SU-DHL-6 (cell line): ENCODE data around the gene PHKA1.

Experiments used
- H2AFZ ChIP-seq: fragments of 200-600 bp; sonication (generic); 2 replicates; pipeline ENCODE4 v1.6.1; 2014; ENCODE audit warnings: low read depth, mild to moderate bottlenecking, moderate library complexity, mixed read lengths, antibody characterized with exemption, low read length; ENCODE audit not compliant: severe bottlenecking
- H3F3A ChIP-seq: fragments of 200-600 bp; shearing (Covaris generic); 2 replicates; pipeline ENCODE4 v1.6.0; 2016; ENCODE audit warnings: antibody characterized with exemption, mild to moderate bottlenecking; ENCODE audit not compliant: insufficient read depth
- H3K27ac ChIP-seq: fragments of 200-600 bp; sonication (generic); 2 replicates; pipeline ENCODE4 v1.5.1; 2016; ENCODE audit warnings: low read depth, mild to moderate bottlenecking, low read length, moderate library complexity, mixed read lengths
- H3K27me3 ChIP-seq: fragments of 200-600 bp; sonication (generic), shearing (Covaris generic); 2 replicates; pipeline ENCODE4 v1.6.0; 2014; ENCODE audit warnings: mild to moderate bottlenecking, low read length
- H3K36me3 ChIP-seq: fragments of 200-600 bp; sonication (generic); 2 replicates; pipeline ENCODE4 v1.6.1; 2014; ENCODE audit warnings: mild to moderate bottlenecking, low read length, mixed read lengths
- H3K4me2 ChIP-seq: fragments of 300-600, 200-600 bp; shearing (Covaris generic), sonication (generic); 2 replicates; pipeline ENCODE4 v1.6.0; 2014; ENCODE audit warnings: low read length, low read depth, mild to moderate bottlenecking; ENCODE audit not compliant: poor library complexity, severe bottlenecking
- H3K4me3 ChIP-seq: fragments of 200-600 bp; sonication (generic); 2 replicates; pipeline ENCODE4 v1.5.1; 2014; ENCODE audit warnings: antibody characterized with exemption, low read length, mild to moderate bottlenecking, mixed read lengths; ENCODE audit not compliant: insufficient read depth, poor library complexity, severe bottlenecking
- H3K79me2 ChIP-seq: fragments of 200-600 bp; sonication (generic); 2 replicates; pipeline ENCODE4 v1.6.1; 2014; ENCODE audit warnings: mild to moderate bottlenecking, low read length, moderate library complexity; ENCODE audit not compliant: insufficient read depth
- H3K9ac ChIP-seq: fragments of 200-600 bp; sonication (generic); 2 replicates; pipeline ENCODE4 v1.7.0; 2014; ENCODE audit warnings: mild to moderate bottlenecking, low read length
- H3K9me2 ChIP-seq: fragments of 200-600 bp; sonication (generic); replicated peaks from 2 replicates; pipeline ENCODE4 v1.6.1; 2014; ENCODE audit warnings: low read length; ENCODE audit not compliant: insufficient read depth
- H3K9me3 ChIP-seq: fragments of 200-600 bp; sonication (generic); 2 replicates; pipeline ENCODE4 v1.6.1; 2014; ENCODE audit warnings: low read length, mixed read lengths; ENCODE audit not compliant: insufficient read depth
- H4K20me1 ChIP-seq: fragments of 200-600 bp; sonication (generic); 2 replicates; pipeline ENCODE4 v1.6.1; 2014; ENCODE audit warnings: low read depth, mild to moderate bottlenecking, antibody characterized with exemption, low read length, moderate library complexity, mixed read lengths
- CTCF ChIP-seq: fragments of 200-600 bp; sonication (generic); IDR thresholded peaks from one replicate; pipeline ENCODE4 v1.5.1; 2017; ENCODE audit warnings: antibody characterized with exemption, mild to moderate bottlenecking, low read length, moderate library complexity; ENCODE audit not compliant: insufficient read depth, poor library complexity, severe bottlenecking
- EZH2phosphoT487 ChIP-seq: fragments of 200-600 bp; sonication (generic), shearing (Covaris generic); conservative IDR thresholded peaks from 2 replicates; pipeline ENCODE4 v1.6.1; 2018; ENCODE audit warnings: mild to moderate bottlenecking, antibody characterized with exemption, low read length, moderate library complexity, mixed read lengths

The PHKA1 gene

GRCh38 chrX:72666451-72666850 lies 47.7 kb downstream of the PHKA1 start:
- H3K36me3 ChIP-seq = no peaks in the 10 kb centered on the region
- no peaks in the 10 kb centered on the region for H3K27me3 ChIP-seq
- H3K27ac ChIP-seq = no peak overlapping the region
- H3F3A ChIP-seq = no peaks in the 10 kb centered on the region
- H3K9me2 ChIP-seq = no peaks in the 10 kb centered on the region
- H3K4me3 ChIP-seq = no peak overlapping the region
- no peak overlapping the region for H3K4me2 ChIP-seq
- no peaks in the 10 kb centered on the region for H4K20me1 ChIP-seq
- no peak overlapping the region for H2AFZ ChIP-seq
- TF ChIP-seq EZH2phosphoT487 = no peak
- no peak for TF ChIP-seq CTCF
- H3K9me3 ChIP-seq = no peaks in the 10 kb centered on the region
- H3K9ac ChIP-seq = no peak overlapping the region
- H3K79me2 ChIP-seq = no peaks in the 10 kb centered on the region

- Histone ChIP-seq H3K9ac (no peak overlapping the region), H3K4me2 (no peak overlapping the region), H3K79me2 (no peaks in the 10 kb centered on the region), H2AFZ (no peak overlapping the region), H3K4me3 (no peak overlapping the region), H3K9me3 (no peaks in the 10 kb centered on the region), H4K20me1 (no peaks in the 10 kb centered on the region), H3K9me2 (no peaks in the 10 kb centered on the region), H3K36me3 (no peaks in the 10 kb centered on the region), H3F3A (no peaks in the 10 kb centered on the region), H3K27me3 (no peaks in the 10 kb centered on the region), H3K27ac (no peak overlapping the region)
- no peak for TF ChIP-seq EZH2phosphoT487
- no peak for TF ChIP-seq CTCF
Observed at GRCh38 chrX:72663737-72664136, 50.4 kb downstream of the PHKA1 start.

- H3K36me3 ChIP-seq = no peaks in the 10 kb centered on the region
- H3K27ac ChIP-seq = no peak overlapping the region
- H4K20me1 ChIP-seq = no peaks in the 10 kb centered on the region
- no peak overlapping the region for H3K4me2 ChIP-seq
- no peaks in the 10 kb centered on the region for H3K27me3 ChIP-seq
- H3K9me2 ChIP-seq = no peaks in the 10 kb centered on the region
- no peak for TF ChIP-seq CTCF
- TF ChIP-seq EZH2phosphoT487 = no peak
- no peak overlapping the region for H3K9ac ChIP-seq
- no peak overlapping the region for H2AFZ ChIP-seq
- no peaks in the 10 kb centered on the region for H3K9me3 ChIP-seq
- no peak overlapping the region for H3K4me3 ChIP-seq
- H3F3A ChIP-seq = no peaks in the 10 kb centered on the region
- H3K79me2 ChIP-seq = no peaks in the 10 kb centered on the region
Observed at GRCh38 chrX:72662020-72662747, 51.9 kb downstream of the PHKA1 start.
